Stimulated activated CD4-positive, alpha-beta T cell treated with anti-CD3 and anti-CD28 coated beads, TNF-alpha, amount 100 ng/mL, for 4 hours (primary cell): ENCODE results near the gene KDELR1.

ENCODE experiments used
- DNase-seq, 3 experiments: peaks; one replicate each; pipeline ENCODE4 v3.0.0-alpha.2; 2020; ENCODE audit warnings: low read depth in 3 of 3

Gene KDELR1

DNA sequence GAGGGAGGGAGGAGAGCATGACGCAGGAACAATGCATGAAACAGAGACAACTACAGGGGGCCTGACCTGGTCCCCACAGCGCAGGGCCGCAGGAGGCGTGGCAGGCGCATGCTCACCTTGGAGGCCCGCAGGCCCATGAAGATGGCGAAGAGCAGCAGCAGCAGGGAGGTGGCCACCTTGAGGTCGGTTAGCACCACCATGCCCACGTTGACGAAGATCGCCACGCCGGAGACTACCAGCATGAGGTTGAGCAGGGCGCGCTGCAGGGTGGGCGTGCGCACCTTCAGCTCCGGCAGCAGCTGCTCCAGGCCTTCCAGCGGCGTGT is 49.0 kb downstream of the KDELR1 start:
- no peak for DNase-seq

DNA sequence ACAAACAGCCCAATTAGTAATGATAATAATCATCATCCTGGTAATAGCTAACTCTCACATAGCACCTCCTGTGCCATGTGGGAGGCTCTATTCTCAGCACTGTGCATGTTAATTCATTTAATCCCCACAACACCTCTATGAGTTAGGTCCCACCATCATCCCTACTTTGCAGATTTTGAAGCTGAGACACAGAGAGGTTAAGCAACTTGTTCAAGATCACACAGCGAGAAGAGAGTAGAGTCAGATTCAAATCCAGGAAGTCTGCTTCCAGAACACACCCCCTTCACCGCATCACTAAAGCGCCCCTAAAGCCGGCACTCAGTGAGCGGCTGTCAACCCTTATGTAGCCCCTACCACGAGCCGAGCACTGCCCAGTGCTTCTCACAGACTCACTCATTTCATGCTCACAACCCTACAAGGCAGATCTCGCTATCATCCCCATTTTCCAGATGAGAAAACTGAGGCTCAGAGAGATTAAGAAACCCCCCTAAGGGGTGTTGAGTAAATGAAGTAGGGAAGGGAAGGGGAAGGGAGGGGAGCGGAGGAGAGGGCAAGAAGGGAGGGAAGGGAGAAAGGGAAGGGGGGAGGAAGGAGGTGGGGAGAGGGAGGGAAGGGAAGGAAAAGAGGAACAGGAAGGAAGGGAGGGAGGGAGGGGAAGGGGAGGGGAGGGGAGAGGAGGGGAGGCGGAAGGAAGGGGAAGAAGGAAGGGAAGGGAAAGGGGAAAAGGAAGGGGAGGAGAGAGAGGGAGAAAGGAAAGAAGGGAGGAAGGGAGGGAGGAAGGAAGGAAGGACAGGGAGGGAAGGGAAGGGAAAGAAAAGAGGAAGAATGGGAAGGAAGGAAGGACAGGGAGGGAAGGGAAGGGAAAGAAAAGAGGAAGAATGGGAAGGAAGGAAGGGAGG is 49.6 kb downstream of the KDELR1 start:
- DNase-seq: no peak

DNA sequence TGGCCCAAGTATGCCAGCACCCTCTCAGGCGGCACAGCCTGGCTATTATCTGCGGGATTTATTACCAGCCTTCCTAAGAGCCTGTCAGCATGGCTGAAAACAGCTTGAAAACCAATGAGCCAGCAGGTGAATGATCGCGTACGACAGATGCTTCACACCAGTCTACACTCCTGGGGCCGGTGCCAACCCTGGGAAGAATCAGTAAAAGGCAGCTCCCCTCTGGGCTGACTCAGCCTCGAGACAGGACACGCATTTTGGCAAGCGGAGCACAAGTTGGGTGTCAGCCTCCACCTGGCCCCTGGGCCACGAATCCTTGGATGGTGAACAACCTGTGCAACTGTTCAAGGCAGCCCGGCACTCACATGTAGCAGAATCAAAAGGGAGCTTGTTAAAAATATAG is 50.4 kb downstream of the KDELR1 start:
- DNase-seq: no peak

DNA sequence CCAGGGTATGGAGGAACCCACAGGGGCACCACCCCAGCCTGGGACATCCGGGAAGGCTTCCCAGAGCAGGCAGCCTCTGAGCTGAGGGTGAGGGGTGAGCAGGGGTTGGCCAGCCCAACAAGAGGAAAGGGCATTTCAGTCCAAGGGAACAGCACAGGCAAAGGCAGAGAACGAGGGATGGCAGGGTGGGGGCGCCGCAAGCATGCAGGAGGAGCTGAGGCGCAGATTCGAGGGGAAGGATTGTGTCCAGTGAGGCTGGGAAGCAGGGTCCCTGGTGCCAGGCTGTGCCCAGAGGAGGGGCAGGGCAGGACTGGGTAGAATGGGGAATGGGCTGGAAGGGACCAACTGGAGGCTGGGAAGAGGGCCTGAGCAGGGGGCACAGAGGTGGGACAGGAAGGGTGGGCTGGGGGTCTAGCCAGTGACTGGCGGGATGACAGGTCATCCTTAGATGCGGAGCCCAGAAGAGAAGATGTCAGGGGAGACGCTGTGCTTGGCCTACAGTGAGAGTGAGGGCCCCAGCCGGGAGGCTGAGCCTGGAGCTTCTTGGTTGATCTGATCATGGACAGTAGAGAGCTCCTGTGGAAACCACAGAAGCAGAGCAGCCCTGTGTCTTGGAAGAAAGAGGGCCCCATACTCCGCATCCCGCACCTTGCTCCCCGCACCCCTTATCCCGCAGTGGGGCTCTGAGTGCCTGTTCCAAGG is 52.4 kb downstream of the KDELR1 start:
- no peak for DNase-seq

DNA sequence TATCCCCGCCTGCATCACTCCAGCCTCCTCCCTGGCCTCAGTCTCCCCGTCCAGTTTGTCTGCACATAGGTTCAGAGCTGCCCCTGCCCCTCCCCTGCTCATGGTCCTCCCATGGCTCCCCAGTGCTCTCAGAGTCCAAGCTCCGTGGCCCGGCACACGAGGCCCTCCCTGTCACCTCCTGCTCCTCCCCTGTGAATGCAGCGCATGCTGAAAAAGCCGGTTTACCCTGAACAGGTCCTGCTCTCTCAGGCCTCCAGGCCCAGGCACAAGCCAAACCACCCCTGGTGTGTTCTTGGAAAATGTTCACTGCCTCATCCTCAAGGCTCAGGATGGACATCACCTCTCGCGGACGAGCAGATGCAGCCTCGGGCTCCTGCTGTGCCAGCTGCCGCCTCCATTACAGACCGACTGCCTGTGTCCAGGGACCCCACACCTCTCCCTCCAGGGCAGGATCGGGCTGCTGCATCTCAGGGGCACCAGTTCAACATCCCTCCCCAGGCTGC is 53.0 kb downstream of the KDELR1 start:
- no peak for DNase-seq

DNA sequence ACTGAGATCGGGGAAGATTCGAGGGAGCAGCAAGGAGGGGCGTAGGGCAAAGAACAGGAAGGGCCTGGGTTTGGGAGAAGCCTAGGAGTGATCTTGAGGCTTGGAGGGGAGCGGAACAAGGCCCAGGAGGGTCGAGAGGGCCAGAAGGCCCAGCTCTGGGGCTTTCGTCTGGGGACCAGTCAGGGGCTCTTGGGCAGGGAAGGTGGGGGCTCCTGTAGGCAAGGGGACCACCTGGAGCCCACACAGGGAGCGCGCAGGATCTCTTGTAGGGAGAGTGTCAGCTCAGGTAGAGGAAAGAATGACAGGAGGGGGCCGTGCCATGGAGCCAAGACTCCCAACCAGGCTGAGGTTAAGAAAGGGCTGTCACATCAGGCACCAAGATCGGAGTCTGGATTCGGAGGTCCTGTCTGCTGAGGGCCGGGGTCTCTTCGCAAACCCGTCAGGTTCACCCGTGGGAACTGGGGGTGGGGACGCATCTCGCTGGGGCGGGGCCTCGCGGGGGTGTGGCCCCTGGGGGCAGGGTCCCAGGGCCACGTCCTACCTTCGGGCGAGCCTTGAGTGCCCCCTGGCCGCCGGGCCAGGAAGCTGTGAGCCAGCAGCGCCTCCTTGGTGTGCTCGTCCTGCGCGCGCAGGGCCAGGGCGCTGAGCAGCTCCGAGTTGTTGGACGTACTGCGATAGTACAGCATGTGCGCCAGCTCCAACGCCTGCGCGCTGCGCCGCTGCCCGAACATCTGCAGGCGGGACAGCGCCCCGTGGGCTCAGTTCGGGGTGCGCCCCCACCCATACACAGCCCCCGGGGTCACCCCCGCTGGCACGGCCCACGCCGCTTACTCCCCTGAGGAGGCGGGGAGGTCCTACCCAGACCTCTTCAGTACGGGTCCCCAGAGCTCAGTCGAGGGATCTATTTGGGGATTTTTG is 57.6 kb downstream of the KDELR1 start:
- DNase-seq: peak; percentile 85 to 89 (median 87)

DNA sequence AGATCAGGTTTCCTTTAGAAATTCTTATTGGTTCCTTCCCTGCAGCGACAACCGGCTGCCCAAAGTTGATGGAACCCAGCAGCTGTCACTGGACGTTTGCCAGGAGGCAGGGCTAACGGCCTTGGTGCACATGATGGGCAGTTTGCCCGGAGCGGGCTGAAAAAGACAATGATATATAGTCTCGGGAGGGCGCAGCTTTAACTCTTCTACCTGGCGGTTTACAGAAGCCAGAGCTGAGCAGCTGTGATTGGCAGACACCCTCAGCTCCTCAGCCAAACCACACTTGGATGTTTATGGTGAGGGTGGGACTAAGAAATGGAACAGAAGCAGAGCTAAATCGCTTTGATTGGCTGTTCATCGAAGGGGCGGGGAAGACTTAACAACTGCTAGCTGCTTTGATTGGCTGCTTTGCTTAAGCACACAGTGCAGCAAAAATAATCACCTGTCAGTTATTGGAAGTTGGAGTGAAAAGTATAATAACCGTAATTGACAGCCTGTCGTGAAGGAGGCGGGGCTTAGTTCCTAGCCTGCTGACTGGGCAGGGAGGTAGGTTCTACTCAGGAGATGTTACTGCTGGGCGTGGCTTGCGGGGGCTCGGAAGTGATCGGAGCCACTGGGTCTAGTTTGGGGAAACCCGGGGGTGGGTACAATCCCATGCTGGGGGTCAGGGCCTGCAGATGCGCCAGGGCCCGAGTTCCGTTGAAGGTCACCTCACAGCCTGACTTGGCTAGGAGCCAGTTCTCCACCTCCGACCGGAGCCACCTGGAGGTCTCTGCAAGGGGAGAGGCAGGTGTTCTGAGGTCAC is 58.5 kb downstream of the KDELR1 start:
- peak; percentile 76 to 92 (median 88) for DNase-seq
